NCI-H345 treated with DMSO at 0.1 percent for 48 hours (cell line): ENCODE measurements around the gene TBC1D2B.
"Not testable (repeated sequence)": the region's sequence is repeated elsewhere in the genome, so short reads cannot be mapped to it uniquely, and the experiment has no call there.

ENCODE experiments used
- DNase-seq: peaks from one replicate; lab custom pipeline; 2025; ENCODE audit not compliant: unreplicated experiment; lab: John Stamatoyannopoulos, UW

TBC1D2B gene

GRCh38 chr15:77991658-77992201, 85.8 kb downstream of the TBC1D2B start:
- not testable (repeated sequence) for DNase-seq

- DNase-seq: no peak
Observed at GRCh38 chr15:77991029-77991406, 86.5 kb downstream of the TBC1D2B start.

GRCh38 chr15:77989296-77990143, 88.0 kb downstream of the TBC1D2B start:
- no peak for DNase-seq

- DNase-seq: no peak
Observed at GRCh38 chr15:77988347-77989295, 88.9 kb downstream of the TBC1D2B start.

- not testable (repeated sequence) for DNase-seq
Observed at GRCh38 chr15:77987765-77988136, 89.8 kb downstream of the TBC1D2B start.

- no peak for DNase-seq
Observed at GRCh38 chr15:77986891-77987764, 90.4 kb downstream of the TBC1D2B start.

GRCh38 chr15:77985931-77986480, 91.5 kb downstream of the TBC1D2B start:
- DNase-seq: no peak

GRCh38 chr15:77985031-77985930, 92.2 kb downstream of the TBC1D2B start:
- DNase-seq: no peak

GRCh38 chr15:77984446-77984861, 93.1 kb downstream of the TBC1D2B start:
- DNase-seq: no peak

- DNase-seq: no peak
Observed at GRCh38 chr15:77983708-77984445, 93.6 kb downstream of the TBC1D2B start.

- no peak for DNase-seq
Observed at GRCh38 chr15:77983091-77983707, 94.3 kb downstream of the TBC1D2B start.

GRCh38 chr15:77982127-77982490, 95.4 kb downstream of the TBC1D2B start:
- no peak for DNase-seq

- no peak for DNase-seq
Observed at GRCh38 chr15:77981281-77982126, 96.0 kb downstream of the TBC1D2B start.

- DNase-seq: not testable (repeated sequence)
Observed at GRCh38 chr15:77980674-77981073, 96.8 kb downstream of the TBC1D2B start.

GRCh38 chr15:77980098-77980497, 97.4 kb downstream of the TBC1D2B start:
- no peak for DNase-seq

GRCh38 chr15:77979157-77979556, 98.4 kb downstream of the TBC1D2B start:
- DNase-seq: not testable (repeated sequence)

- not testable (repeated sequence) for DNase-seq
Observed at GRCh38 chr15:77978759-77979145, 98.8 kb downstream of the TBC1D2B start.
